ENCODE data around the gene EIF3L. TPM values are rescaled to one million over a fixed set of nuclear protein-coding genes. Genes with fewer than 3 reads are reported as not detected.

The EIF3L gene
- total RNA-seq, 3 donors from 2014 or later, result 365 to 477 (median 414) TPM

DNA sequence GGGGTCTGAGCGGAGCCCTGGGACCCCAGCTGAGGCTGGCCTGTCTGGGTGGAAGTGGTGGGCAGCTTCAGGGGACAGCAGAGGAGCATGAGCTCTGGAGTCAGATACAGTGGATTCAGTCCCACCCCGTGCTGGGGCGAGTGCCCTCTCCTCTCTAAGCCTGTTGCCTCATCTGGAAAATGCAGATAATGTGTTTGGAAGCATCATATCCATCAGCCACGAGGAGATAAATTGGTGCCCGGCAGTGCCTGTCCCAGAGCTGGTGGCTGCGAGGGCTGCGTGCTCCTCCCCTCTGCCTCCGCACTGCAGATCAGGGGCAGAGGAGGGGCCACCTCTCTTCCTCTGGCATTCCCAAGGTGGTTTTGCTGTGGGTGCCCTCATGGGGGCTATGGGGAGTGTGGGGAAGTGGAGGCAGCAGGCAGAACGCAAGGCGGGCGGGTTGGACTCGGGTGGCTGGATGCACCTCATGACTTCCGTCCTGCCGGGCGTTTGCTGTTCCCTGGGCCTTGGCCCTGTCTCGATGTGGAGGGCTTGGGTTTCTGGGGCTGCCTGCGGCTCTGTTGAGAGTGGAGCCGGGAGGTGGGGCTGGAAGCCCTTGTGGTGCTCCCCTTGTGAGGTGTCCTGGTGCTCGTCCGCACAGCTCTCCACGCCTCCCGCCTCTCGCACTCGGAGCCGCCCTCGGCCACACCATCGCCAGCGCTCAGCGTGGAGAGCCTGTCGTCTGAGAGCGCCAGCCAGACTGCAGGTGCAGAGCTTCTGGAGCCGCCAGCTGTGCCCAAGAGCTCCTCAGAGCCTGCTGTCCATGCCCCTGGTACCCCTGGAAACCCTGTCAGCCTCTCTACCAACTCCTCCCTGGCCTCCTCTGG, 77.8 kb downstream of the EIF3L start:
- TF ChIP-seq, protein P1, sequence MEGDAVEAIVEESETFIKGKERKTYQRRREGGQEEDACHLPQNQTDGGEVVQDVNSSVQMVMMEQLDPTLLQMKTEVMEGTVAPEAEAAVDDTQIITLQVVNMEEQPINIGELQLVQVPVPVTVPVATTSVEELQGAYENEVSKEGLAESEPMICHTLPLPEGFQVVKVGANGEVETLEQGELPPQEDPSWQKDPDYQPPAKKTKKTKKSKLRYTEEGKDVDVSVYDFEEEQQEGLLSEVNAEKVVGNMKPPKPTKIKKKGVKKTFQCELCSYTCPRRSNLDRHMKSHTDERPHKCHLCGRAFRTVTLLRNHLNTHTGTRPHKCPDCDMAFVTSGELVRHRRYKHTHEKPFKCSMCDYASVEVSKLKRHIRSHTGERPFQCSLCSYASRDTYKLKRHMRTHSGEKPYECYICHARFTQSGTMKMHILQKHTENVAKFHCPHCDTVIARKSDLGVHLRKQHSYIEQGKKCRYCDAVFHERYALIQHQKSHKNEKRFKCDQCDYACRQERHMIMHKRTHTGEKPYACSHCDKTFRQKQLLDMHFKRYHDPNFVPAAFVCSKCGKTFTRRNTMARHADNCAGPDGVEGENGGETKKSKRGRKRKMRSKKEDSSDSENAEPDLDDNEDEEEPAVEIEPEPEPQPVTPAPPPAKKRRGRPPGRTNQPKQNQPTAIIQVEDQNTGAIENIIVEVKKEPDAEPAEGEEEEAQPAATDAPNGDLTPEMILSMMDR (IDR thresholded peaks at IDR 0.05), result no peak

DNA sequence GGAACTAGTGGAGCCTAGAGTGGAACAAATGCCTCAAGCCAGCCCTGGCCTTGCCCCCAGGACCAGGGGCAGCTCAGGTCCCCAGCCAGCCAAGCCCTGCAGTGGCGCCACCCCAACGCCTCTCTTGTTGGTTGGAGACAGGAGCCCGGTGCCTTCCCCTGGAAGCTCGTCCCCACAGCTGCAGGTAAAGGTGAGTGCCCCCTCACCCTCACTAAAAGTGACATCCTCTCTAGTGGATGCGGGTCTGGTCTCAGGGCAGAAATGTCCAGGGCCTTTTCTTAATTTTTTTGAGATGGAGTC, 78.4 kb downstream of the EIF3L start:
- Histone ChIP-seq H3K9me3 (no peaks in the 10 kb centered on the region), H3K36me3 (ENCODE audit: low read depth) (no peaks in the 10 kb centered on the region), H3K4me3 (no peak overlapping the region), H3K4me1 (ENCODE audit: low read depth) (no peaks in the 10 kb centered on the region)
- intact Hi-C loops (cut with DNase I, micrococcal nuclease), result no loop called here
- TF ChIP-seq, protein P1 (IDR thresholded peaks at IDR 0.05), result no peak
- no peak for DNase-seq
- ATAC-seq, result no peak

More for the DNA sequence above, 77.8 kb downstream of the EIF3L start:
- no peaks in the 10 kb centered on the region for H3K4me1 ChIP-seq (ENCODE audit: low read depth)
- H3K4me3 ChIP-seq, result no peak overlapping the region
- intact Hi-C loops (cut with DNase I, micrococcal nuclease), result no loop called here
- no peaks in the 10 kb centered on the region for H3K36me3 ChIP-seq (ENCODE audit: low read depth)
- no peak for ATAC-seq
- no peaks in the 10 kb centered on the region for H3K9me3 ChIP-seq
- DNase-seq, result no peak

DNA sequence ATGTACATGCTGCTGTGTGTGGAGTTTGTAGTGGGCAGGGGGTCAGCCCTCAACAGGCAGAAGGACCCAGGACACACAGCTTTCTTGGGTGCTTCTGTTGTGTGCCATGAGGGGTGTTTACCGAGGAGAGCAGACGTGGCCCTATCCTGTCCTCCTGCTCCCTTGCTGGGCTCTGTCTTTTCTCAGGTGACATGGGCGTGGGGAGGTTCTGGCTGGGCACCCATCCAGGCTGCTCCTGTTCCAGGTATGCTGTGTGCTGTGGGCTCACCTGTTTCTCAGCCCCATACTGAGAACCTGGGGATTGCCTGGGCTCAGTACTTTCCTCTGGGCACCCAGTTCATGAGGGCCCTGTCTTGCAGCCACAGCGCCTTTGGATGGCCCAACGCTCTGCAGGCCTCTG, 80.2 kb downstream of the EIF3L start:
- intact Hi-C loops (cut with DNase I, micrococcal nuclease), result no loop called here
- Histone ChIP-seq H3K4me3 (no peak overlapping the region), H3K4me1 (ENCODE audit: low read depth) (peaks cover 11% of the 10 kb centered on the region), H3K9me3 (no peaks in the 10 kb centered on the region), H3K36me3 (ENCODE audit: low read depth) (no peaks in the 10 kb centered on the region)
- DNase-seq (no peak), ATAC-seq (no peak)
- TF ChIP-seq, protein P1 (IDR thresholded peaks at IDR 0.05), result no peak

DNA sequence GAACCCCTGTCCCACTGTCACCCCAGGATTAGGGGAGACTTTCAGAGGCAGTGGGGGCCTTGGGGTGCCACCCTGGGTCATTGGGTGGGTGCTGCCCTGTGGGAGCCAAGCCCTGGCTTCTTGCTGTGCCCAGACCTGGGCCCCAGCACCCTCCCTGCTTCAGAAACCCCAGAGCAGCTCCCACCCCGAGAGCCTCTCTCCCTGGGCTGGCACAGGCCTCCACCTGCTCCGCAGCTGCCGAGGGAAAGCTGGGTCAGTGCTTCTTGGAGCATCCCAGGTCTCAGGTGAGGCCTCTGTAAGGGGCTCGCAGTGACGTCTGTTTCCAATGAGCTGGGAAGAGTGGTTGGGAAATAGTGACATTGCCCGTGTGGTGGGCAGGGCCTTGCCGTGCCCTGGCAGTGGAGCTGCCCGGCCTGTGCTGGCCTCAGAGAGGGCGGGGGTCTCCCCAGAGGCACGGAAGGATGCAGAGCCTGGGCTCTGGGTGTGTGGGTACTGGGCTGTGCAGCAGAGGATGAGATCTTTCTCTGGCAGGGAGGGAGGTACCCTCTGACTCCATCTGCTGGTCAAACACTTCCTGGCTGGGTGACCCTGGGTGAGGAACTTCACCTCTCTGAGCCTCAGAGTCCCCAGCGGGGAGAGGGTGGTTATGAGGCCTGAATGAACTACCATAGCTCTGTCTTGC, 81.2 kb downstream of the EIF3L start:
- ATAC-seq (no peak), DNase-seq (peak in 1 of 3 donors; percentile 13)

DNA sequence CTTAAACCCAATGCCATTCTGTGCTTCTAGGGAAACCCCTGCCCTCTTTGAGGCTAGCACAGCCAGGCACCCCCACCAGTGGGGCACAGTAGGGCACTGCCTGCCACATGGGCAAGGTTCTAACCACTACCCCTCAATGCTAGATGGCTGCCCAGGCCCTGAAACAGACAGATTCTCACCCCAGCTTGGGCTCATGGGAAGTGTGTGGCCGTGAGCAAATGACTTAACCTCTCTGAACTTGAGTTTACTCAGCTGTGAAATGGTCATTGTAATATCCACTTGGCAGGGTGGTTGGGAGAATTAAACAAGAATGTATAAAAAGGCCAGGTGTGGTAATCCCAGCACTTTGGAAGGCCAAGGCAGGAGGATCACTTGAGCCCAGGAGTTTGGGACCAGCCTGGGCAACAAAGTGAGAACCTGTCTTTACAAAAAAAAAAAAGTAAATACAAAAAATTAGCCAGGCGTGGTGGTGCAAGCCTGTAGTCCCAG, 81.8 kb downstream of the EIF3L start:
- no peak for ATAC-seq
- TF ChIP-seq, protein P1 (IDR thresholded peaks at IDR 0.05), result no peak
- no peak for DNase-seq
- Histone ChIP-seq H3K9me3 (no peaks in the 10 kb centered on the region), H3K4me1 (ENCODE audit: low read depth) (peaks cover 11% of the 10 kb centered on the region), H3K36me3 (ENCODE audit: low read depth) (no peaks in the 10 kb centered on the region), H3K4me3 (no peak overlapping the region)
- intact Hi-C loops (cut with DNase I, micrococcal nuclease), result no loop called here

More for the DNA sequence above, 81.2 kb downstream of the EIF3L start:
- no peaks in the 10 kb centered on the region for H3K9me3 ChIP-seq
- TF ChIP-seq, protein P1 (IDR thresholded peaks at IDR 0.05), result no peak
- H3K36me3 ChIP-seq (ENCODE audit: low read depth), result no peaks in the 10 kb centered on the region
- H3K4me3 ChIP-seq, result no peak overlapping the region
- intact Hi-C loops (cut with DNase I, micrococcal nuclease), result no loop called here
- H3K4me1 ChIP-seq (ENCODE audit: low read depth), result peaks cover 11% of the 10 kb centered on the region

Data from mucosa of descending colon (tissue), 3 donors.